OCI-LY7 (cell line): ENCODE data around the gene ATF2. TPM values are rescaled to one million over a fixed set of nuclear protein-coding genes. Genes with fewer than 3 reads are reported as not detected.

Experiments used
- BruUV-seq: library from RNA; stranded (reverse); fragments of 400-500 nt; replicated peaks from 2 replicates; lab custom pipeline; 2021; lab: Mats Ljungman, UMichigan
- CTCF ChIA-PET: fragments of 300-600 bp; sonication (Branson Sonifier 250); formaldehyde crosslinking; loops from one replicate; lab custom pipeline; 2022; ENCODE audit warnings: antibody characterized with exemption; ENCODE audit not compliant: unreplicated experiment; lab: Charles Lee
- POLR2A ChIA-PET: fragments of 300-600 bp; sonication (Branson Sonifier 250); formaldehyde crosslinking; loops from one replicate; lab custom pipeline; 2022; ENCODE audit warnings: antibody characterized with exemption; lab: Charles Lee
- DNase-seq: peaks from one replicate; pipeline ENCODE4 v3.0.0-alpha.2; 2015; ENCODE audit warnings: low spot score
- H2AFZ ChIP-seq: fragments of 200-600 bp; sonication (generic), shearing (Covaris generic); 2 replicates; pipeline ENCODE4 v1.6.1; 2014; ENCODE audit warnings: mild to moderate bottlenecking, antibody characterized with exemption, low read length, moderate library complexity
- H3K27ac ChIP-seq: fragments of 200-600 bp; sonication (generic); 2 replicates; pipeline ENCODE4 v1.5.1; 2014; ENCODE audit warnings: mixed run types, low read depth, mild to moderate bottlenecking, moderate library complexity, low read length, inconsistent platforms; ENCODE audit not compliant: poor library complexity, severe bottlenecking
- H3K36me3 ChIP-seq: fragments of 200-600 bp; sonication (generic); 2 replicates; pipeline ENCODE4 v1.6.1; 2014; ENCODE audit warnings: mild to moderate bottlenecking, antibody characterized with exemption, low read length, moderate library complexity, mixed read lengths; ENCODE audit not compliant: insufficient read depth
- H3K4me1 ChIP-seq: fragments of 200-600 bp; sonication (generic); 2 replicates; pipeline ENCODE4 v1.5.1; 2014; ENCODE audit warnings: mild to moderate bottlenecking, low read length; ENCODE audit not compliant: insufficient read depth, poor library complexity, severe bottlenecking
- H3K4me2 ChIP-seq: fragments of 200-600 bp; sonication (generic); 2 replicates; pipeline ENCODE4 v1.6.1; 2014; ENCODE audit warnings: mild to moderate bottlenecking, low read length
- H3K4me3 ChIP-seq: fragments of 200-600 bp; sonication (generic); 2 replicates; pipeline ENCODE4 v1.5.1; 2014; ENCODE audit warnings: mild to moderate bottlenecking, low read depth, low read length; ENCODE audit not compliant: poor library complexity, severe bottlenecking
- H3K79me2 ChIP-seq: fragments of 200-600 bp; sonication (generic); 2 replicates; pipeline ENCODE4 v1.6.1; 2016; ENCODE audit warnings: low read depth, mild to moderate bottlenecking, low read length, moderate library complexity, mixed read lengths; ENCODE audit not compliant: insufficient read depth
- H3K9me2 ChIP-seq: fragments of 200-600 bp; sonication (generic); 2 replicates; pipeline ENCODE4 v1.6.1; 2016; ENCODE audit warnings: mild to moderate bottlenecking, low read length, mixed read lengths; ENCODE audit not compliant: insufficient read depth
- H3K9me3 ChIP-seq: fragments of 200-600 bp; sonication (generic); 2 replicates; pipeline ENCODE4 v1.6.1; 2014; ENCODE audit warnings: mild to moderate bottlenecking, mixed run types, low read length, mixed read lengths
- H4K20me1 ChIP-seq: fragments of 200-600 bp; sonication (generic); 2 replicates; pipeline ENCODE4 v1.6.1; 2014; ENCODE audit warnings: mild to moderate bottlenecking, antibody characterized with exemption, low read length, moderate library complexity, mixed read lengths; ENCODE audit not compliant: insufficient read depth
- EZH2phosphoT487 ChIP-seq: fragments of 200-600 bp; sonication (generic); IDR thresholded peaks from 2 replicates; pipeline ENCODE4 v1.6.1; 2018; ENCODE audit warnings: low read depth, borderline replicate concordance, mild to moderate bottlenecking, mixed run types, antibody characterized with exemption, low read length, moderate library complexity, mixed read lengths
- intact Hi-C: fragments of 100-400 bp; cut with micrococcal nuclease; formaldehyde crosslinking; loops from one replicate; pipeline ENCODE4 v1.10.0; 2022; ENCODE audit not compliant: unreplicated experiment
- total RNA-seq, 2 experiments: library from RNA; depleted of rRNA in 1 of 2; stranded (reverse); fragments of >200 nt in 1 of 2; shearing (Covaris generic) in 1 of 2; gene quantifications; 2 replicates each; pipeline ENCODE4 v1.2.3, GENCODE V29; 2014 to 2022
- TF ChIP-seq, protein P1 (sequence below): fragments of 200-600 bp; sonication (generic); conservative IDR thresholded peaks from 2 replicates; pipeline ENCODE4 v1.5.1; 2014; ENCODE audit warnings: mild to moderate bottlenecking, antibody characterized with exemption, low read length, moderate library complexity, mixed read lengths

Gene ATF2
- total RNA-seq, 2 experiments from 2014 or later, result 22.7 to 43.3 TPM

DNA sequence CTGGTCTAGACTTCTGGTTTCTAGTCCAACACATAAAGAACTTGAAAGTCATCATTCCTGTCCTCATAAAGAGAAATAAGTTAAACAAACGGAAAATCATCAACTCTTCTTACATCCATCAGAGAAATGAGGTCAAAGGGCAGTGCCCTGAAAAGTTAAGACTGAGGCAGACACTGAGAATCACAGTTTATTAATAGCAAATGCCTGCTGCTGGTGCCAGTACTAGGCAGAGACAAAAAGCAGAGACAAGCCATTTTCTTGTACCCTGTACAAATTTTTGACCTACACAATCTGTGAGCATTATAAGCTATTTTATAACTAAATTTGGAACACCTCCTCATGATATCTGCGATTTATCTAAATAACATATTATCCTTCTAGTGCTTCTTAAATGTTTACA lies 36.8 kb downstream of the ATF2 start:
- peaks cover 4% of the 10 kb centered on the region for H3K4me1 ChIP-seq
- no peak for TF ChIP-seq EZH2phosphoT487
- TF ChIP-seq, protein P1, sequence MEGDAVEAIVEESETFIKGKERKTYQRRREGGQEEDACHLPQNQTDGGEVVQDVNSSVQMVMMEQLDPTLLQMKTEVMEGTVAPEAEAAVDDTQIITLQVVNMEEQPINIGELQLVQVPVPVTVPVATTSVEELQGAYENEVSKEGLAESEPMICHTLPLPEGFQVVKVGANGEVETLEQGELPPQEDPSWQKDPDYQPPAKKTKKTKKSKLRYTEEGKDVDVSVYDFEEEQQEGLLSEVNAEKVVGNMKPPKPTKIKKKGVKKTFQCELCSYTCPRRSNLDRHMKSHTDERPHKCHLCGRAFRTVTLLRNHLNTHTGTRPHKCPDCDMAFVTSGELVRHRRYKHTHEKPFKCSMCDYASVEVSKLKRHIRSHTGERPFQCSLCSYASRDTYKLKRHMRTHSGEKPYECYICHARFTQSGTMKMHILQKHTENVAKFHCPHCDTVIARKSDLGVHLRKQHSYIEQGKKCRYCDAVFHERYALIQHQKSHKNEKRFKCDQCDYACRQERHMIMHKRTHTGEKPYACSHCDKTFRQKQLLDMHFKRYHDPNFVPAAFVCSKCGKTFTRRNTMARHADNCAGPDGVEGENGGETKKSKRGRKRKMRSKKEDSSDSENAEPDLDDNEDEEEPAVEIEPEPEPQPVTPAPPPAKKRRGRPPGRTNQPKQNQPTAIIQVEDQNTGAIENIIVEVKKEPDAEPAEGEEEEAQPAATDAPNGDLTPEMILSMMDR, result no peak
- no peaks in the 10 kb centered on the region for H3K9me3 ChIP-seq
- H3K4me2 ChIP-seq, result no peak overlapping the region
- DNase-seq, result no peak
- H3K4me3 ChIP-seq, result no peak overlapping the region
- no peaks in the 10 kb centered on the region for H4K20me1 ChIP-seq
- POLR2A ChIA-PET, result interaction anchor here (0.6 kb wide), 1 partner anchor 25 kb away, joined by 3 read pairs; no protein-coding TSS in a partner anchor
- H2AFZ ChIP-seq, result no peak overlapping the region
- peaks cover 88% of the 10 kb centered on the region for H3K36me3 ChIP-seq
- intact Hi-C loops, result no loop called here
- H3K79me2 ChIP-seq, result peaks cover 8% of the 10 kb centered on the region; the same call in 1 of the 2 replicates
- no peak overlapping the region for H3K27ac ChIP-seq
- CTCF ChIA-PET, result no interaction called here
- no TSS peak for BruUV-seq
- H3K9me2 ChIP-seq, result no peaks in the 10 kb centered on the region

DNA sequence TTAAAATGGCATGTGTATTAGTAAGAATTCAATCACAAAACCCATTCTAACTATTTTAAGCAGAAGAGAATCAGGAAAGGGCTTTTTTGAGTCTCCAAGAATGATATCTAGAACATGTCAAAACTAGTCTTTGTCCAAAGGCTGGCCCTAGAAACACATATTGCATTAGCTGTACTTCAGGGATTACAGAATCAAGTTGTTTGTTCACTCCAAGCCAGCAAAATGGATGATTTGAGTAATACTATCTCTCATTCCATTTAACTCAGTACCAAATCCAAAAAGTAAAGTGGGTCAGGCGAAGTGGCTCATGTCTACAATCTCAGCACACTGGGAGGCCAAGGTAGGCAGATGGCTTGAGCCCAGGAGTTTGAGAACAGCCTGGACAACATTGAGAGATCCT lies 41.3 kb downstream of the ATF2 start:
- Histone ChIP-seq H3K4me1 (no peaks in the 10 kb centered on the region), H4K20me1 (no peaks in the 10 kb centered on the region), H3K4me3 (no peak overlapping the region), H3K79me2 (0 out of 2 replicates have a peak, but pooled peaks cover 3% of the 10 kb centered on the region), H3K27ac (no peak overlapping the region), H3K4me2 (no peak overlapping the region), H2AFZ (no peak overlapping the region), H3K9me2 (no peaks in the 10 kb centered on the region), H3K36me3 (peaks cover 69% of the 10 kb centered on the region), H3K9me3 (no peaks in the 10 kb centered on the region)
- no peak for DNase-seq
- no TSS peak for BruUV-seq
- ChIA-PET CTCF (no interaction called here), POLR2A (interaction anchor here (1.1 to 1.9 kb wide), 2 partner anchors 10 to 22 kb away, joined by 4 to 5 read pairs; no protein-coding TSS in a partner anchor)
- TF ChIP-seq, protein P1, result no peak
- TF ChIP-seq EZH2phosphoT487, result no peak
- intact Hi-C loops, result no loop called here

DNA sequence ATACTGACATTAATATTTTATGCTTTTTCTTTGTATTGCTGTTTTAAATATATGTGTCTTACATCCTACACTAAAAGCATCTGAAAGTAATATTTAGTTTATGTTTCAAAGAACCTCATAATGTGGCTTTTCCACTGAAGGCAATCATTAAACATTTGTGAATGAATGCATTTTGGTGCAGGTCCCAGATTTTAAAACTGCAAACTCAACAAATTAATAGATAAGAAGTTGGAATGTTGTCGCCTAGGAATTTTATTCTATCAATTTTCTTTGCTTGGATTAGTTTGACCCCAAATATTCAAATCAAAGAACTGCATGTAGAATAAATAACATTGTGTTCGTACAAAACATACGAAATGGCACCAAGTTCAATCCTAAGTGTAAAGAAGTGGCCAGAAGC lies 44.7 kb downstream of the ATF2 start:
- no peak for TF ChIP-seq EZH2phosphoT487
- TF ChIP-seq, protein P1, result no peak
- H3K9me3 ChIP-seq, result no peaks in the 10 kb centered on the region
- H4K20me1 ChIP-seq, result no peaks in the 10 kb centered on the region
- POLR2A ChIA-PET, result no interaction called here
- no peaks in the 10 kb centered on the region for H3K9me2 ChIP-seq
- H3K79me2 ChIP-seq, result 0 out of 2 replicates have a peak, but pooled peaks cover 3% of the 10 kb centered on the region
- H3K4me3 ChIP-seq, result no peak overlapping the region
- DNase-seq, result no peak
- peaks cover 55% of the 10 kb centered on the region for H3K36me3 ChIP-seq
- no peaks in the 10 kb centered on the region for H3K4me1 ChIP-seq
- no peak overlapping the region for H3K27ac ChIP-seq
- H2AFZ ChIP-seq, result no peak overlapping the region
- CTCF ChIA-PET, result no interaction called here
- no peak overlapping the region for H3K4me2 ChIP-seq
- BruUV-seq, result no TSS peak
- intact Hi-C loops, result no loop called here
